HG02623 (cell line): ENCODE measurements around the gene KCNK4.

ENCODE experiments used
- ATAC-seq: cut with Tn5 transposase; IDR thresholded peaks from one replicate; pipeline ENCODE4 v1.9.1; 2021; ENCODE audit warnings: moderate library complexity; ENCODE audit not compliant: unreplicated experiment

KCNK4 gene

DNA sequence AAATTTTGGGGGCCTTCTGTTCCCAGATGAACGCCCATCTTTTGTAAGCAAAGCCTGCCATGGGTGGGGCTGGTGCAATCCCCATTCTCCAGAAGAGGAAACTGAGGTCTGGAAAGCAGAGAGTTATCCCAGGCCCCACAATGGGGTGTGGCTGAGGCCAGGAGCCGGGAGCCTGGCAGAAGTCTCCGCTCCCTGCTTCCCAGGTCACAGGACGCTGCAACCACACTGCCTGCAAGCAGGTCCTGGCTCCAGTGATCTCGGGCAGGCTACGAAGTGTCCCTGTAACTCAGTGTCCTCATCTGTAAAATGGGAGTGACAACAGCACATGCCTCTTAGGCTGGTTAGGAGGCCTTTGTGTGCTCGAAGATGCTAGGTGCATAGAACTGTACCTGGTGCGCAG, 38.1 kb upstream of the KCNK4 start:
- no peak for ATAC-seq

- no peak for ATAC-seq
These were observed 37.6 kb upstream of the KCNK4 start for GRCh38 chr11:64253481-64253880.

DNA sequence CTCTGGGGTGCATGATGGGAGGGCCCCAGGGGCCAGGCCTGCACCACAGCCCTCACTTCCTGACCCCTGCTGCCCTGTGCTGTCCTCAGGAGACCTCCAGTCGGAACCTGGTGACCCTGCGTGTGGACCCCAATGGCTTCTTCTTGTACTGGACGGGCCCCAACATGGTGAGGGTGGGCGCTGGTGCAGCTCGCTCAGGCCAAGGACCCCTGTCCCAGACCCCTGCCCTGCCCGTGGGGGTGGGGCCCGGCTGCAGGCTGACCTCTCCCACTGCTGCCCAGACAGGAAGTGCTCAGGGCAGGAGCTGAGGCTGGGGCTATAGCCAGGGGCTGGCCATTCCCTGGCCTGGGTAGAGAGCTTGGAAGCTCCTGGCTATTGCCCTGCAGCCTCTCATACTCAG, 36.8 kb upstream of the KCNK4 start:
- ATAC-seq = no peak

GRCh38 chr11:64255135-64256128, 35.7 kb upstream of the KCNK4 start:
- ATAC-seq = no peak

DNA sequence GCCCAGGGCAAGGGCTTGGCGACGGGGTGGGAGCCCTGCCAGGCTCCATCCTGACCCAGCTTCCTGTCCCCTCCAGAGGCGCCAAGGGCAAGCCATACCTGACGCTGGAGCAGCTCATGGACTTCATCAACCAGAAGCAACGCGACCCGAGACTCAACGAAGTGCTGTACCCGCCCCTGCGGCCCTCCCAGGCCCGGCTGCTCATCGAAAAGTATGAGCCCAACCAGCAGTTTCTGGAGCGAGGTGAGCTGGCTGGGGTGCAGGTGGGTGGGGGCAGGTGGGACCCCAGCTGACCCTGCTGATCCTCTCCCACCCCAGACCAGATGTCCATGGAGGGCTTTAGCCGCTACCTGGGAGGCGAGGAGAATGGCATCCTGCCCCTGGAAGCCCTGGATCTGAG, 34.8 kb upstream of the KCNK4 start:
- no peak for ATAC-seq

DNA sequence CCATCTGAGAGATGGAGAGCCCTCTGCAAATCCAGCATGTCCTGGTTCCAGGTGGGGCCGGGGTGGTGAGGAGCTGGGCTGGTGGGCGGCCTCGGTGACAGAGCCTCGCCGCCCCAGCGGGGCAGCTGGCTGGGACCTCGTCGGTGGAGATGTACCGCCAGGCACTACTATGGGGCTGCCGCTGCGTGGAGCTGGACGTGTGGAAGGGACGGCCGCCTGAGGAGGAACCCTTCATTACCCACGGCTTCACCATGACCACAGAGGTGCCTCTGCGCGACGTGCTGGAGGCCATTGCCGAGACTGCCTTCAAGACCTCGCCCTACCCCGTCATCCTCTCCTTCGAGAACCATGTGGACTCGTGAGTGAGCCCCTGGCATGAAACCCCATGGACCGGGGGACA, 32.7 kb upstream of the KCNK4 start:
- no peak for ATAC-seq

DNA sequence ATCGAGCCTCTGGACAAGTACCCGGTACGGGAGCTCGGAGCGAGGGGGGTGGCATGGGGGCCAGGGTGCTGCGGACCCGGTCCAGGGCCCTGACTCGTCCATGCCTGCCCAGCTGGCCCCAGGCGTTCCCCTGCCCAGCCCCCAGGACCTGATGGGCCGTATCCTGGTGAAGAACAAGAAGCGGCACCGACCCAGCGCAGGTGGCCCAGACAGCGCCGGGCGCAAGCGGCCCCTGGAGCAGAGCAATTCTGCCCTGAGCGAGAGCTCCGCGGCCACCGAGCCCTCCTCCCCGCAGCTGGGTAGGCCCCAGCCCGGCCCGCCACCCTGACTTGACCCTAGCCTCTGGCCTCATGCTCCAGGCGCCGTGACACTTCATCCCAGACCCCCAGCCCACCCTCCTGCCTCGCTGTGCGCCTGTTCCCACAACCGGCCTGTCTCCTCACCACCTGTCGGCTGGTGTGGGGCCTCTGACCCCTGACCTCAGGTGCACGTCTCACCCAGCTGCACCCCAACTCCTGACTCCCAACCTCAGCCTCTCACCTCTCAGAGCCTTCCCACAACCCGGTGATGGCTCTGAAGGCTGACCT, 32.1 kb upstream of the KCNK4 start:
- ATAC-seq = no peak

DNA sequence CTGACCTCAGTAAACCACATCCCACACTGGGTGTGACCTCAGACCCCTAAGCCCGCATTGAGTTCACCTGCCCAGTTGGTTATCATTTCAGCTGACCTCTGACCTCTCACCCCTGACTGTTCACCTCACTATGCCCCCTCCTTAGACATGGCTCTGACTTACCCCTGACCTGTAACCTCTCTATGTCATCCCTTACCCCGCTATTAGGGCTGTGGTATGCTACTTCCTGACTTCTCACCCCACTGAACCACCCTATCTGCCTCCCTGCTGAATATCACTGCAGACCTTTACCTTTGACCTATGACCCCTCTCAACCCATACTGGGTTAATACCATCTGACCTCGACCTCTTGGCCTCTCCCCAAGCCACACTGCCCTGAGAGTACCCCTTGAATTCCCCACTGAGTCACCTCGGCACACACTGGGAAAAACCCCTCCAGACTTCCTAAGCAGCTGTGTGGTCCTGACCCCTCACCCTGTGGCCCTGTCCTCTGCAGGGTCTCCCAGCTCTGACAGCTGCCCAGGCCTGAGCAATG, 31.5 kb upstream of the KCNK4 start:
- no peak for ATAC-seq

GRCh38 chr11:64260147-64260708, 30.9 kb upstream of the KCNK4 start:
- no peak for ATAC-seq

DNA sequence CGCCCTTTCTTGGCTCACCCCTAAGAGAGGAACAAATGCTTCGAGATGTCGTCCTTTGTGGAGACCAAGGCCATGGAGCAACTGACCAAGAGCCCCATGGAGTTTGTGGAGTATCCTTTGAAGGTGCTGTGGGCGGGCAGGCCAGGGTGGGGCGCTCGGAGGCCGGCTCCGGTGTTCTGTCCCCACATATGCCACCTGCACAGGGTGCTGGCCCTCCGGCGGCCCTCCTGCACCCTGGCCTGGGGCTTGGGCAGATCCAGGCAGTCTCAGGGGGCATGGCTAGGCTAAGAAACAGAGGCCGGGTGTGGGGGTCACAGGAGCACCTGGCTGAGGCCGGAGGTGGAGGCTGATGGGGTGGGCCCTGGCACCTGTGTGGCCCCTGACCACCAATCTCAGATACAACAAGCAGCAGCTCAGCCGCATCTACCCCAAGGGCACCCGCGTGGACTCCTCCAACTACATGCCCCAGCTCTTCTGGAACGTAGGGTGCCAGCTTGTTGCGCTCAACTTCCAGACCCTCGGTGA, 29.5 kb upstream of the KCNK4 start:
- ATAC-seq = no peak

DNA sequence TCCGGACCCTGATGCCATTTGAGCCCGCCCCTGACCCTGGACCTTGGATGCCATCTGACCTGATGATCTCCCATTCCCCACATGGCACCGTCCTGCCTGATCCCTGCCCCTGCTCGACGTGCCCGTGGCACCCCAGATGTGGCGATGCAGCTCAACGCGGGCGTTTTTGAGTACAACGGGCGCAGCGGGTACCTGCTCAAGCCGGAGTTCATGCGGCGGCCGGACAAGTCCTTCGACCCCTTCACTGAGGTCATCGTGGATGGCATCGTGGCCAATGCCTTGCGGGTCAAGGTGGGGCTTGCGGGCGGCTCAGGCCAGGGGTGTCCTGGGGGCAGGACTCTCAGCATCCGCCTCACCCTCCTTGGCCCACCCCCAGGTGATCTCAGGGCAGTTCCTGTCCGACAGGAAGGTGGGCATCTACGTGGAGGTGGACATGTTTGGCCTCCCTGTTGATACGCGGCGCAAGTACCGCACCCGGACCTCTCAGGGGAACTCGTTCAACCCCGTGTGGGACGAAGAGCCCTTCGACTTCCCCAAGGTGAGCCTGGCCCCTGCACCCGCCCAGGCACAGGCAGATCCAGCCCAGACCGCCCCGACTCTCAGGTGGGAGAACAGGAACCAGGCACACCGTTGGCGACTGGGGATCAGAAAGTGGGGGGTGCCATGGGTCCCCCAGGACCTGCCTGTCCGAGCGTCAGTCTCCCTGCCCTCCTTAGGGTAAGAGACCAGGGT, 28.7 kb upstream of the KCNK4 start:
- ATAC-seq = no peak

DNA sequence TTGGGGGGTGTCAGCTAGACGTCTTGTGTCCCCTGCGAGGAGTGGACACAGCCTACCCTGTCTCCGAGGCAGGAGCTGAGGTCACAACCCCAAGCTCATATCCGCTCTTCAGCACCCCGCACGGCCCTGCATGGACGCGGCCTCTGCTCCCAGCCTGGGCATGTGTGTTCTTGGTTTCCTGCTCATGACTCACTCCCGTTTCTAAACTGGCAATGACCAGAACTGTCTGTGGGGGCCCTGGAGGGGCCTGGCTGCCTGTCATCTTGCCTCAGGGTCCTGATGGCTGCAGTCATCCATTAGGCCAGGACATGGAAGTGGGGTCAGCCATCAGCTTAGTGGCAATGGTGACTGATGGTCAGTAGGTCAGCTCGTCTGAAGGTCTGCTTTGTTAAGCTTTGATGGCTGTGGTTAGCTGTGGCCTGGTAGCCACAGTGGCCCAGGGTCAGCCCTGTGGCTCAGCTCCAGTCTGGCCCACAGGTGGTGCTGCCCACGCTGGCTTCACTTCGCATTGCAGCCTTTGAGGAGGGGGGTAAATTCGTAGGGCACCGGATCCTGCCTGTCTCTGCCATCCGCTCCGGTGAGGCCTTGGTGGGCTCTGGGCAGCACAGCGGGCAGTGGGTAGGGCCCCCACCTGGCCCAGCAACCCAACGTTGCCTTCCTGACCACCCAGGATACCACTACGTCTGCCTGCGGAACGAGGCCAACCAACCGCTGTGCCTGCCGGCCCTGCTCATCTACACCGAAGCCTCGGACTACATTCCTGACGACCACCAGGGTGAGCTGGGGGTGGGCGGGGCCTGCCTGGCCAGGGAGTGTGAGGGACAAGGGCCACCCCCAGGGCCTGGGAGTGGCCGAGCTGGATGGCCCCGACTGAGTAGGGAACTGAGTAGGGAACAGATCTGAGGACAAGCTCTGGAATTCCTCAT, 27.8 kb upstream of the KCNK4 start:
- no peak for ATAC-seq

GRCh38 chr11:64263947-64264317, 27.2 kb upstream of the KCNK4 start:
- no peak for ATAC-seq

DNA sequence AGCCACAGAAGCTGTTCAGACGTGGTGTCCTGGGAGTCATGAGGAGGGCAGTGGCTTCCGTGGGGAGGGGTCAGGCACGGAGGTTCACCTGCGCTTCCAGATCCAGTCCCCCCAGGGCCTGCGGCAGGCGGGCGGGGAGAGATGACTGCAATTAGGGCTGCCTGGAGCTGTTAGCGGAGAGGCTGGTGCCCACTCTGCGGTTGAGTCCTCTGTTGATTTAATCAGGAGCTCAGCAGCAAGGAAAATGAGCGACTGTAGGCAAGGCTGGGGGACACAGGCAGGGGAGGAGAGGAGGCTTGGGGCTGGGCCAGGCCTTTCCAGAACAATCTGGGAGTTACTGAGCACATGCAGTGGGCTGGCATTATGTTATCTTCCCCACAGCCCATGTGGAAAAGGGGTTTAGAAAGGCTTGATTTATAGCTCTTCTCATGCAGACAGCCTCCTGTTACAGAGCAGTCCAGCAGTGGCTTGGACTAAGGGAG, 26.7 kb upstream of the KCNK4 start:
- ATAC-seq = no peak

GRCh38 chr11:64265176-64266160, 25.6 kb upstream of the KCNK4 start:
- no peak for ATAC-seq

DNA sequence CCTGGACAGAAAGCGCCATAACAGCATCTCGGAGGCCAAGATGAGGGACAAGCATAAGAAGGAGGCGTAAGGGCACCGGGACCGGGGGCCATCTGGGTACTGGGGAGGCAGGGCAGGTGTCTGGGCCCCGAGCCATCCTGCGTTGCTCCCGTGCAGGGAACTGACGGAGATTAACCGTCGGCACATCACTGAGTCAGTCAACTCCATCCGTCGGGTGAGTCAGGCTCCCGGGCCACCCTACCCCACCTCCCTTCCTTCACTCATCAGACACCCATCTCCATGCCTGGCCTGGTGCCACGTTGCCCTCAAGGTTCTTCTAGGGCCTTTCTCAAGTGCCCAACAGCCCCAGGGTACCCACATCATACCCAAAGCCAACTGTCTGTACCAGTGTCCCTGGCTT, 24.8 kb upstream of the KCNK4 start:
- ATAC-seq = no peak

DNA sequence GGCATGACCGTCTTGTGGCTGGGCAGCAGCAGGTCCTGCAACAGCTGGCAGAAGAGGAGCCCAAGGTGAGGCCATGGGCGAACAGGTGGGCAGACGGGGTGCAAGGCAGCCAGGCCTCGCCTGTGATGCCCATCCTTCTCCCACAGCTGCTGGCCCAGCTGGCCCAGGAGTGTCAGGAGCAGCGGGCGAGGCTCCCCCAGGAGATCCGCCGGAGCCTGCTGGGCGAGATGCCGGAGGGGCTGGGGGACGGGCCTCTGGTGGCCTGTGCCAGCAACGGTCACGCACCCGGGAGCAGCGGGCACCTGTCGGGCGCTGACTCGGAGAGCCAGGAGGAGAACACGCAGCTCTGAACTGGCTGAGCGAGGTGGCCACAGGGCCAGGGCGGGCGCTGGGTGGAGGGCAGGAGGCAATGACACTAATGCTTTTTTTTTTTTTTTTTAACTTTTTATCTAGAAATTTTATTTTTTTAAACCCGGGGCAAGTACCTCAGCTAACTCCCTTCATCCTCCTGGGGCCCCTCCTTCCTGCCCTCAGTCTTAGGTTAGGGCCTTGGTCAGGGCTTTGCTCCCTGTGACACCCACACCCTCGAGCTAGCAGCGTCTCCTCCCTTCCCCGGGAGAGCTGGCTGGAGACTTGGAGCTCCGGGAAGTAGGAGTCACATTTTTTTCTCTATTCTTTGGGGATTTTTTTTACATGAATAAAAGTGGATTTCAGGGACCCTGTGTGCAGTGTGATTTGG, 23.7 kb upstream of the KCNK4 start:
- no peak for ATAC-seq
